Naive B cell (primary cell): ENCODE data around the gene SPACA5. TPM values are rescaled to one million over a fixed set of nuclear protein-coding genes. Genes with fewer than 3 reads are reported as not detected.
"Not testable (repeated sequence)": the region's sequence is repeated elsewhere in the genome, so short reads cannot be mapped to it uniquely, and the experiment has no call there.

ENCODE experiments used
- ATAC-seq, 2 donors: fragments of 150-1000 bp; cut with Tn5 transposase; 2 replicates each; pipeline ENCODE4 v1.10.0; 2021; ENCODE audit warnings: low read depth in 2 of 2, mild to moderate bottlenecking in 2 of 2, moderate library complexity in 2 of 2
- DNase-seq: peaks from one replicate; pipeline ENCODE4 v3.0.0; 2022
- H3K27ac Mint-ChIP-seq, 6 donors: one replicate each; pipeline ENCODE4 v1.8.0; 2020 to 2022; ENCODE audit warnings: mild to moderate bottlenecking in 6 of 6, mixed read lengths in 6 of 6, moderate library complexity in 5 of 6, inconsistent platforms in 2 of 6
- H3K27me3 Mint-ChIP-seq, 3 donors: one replicate each; pipeline ENCODE4 v1.8.0; 2021 to 2022; ENCODE audit warnings: mixed read lengths in 3 of 3, mild to moderate bottlenecking in 1 of 3
- H3K36me3 Mint-ChIP-seq, 2 donors: one replicate each; pipeline ENCODE4 v1.8.0; 2020 to 2022; ENCODE audit warnings: mixed read lengths in 2 of 2, inconsistent platforms in 1 of 2, mild to moderate bottlenecking in 1 of 2
- H3K4me1 Mint-ChIP-seq, 3 donors: one replicate each; pipeline ENCODE4 v1.8.0; 2020 to 2022; ENCODE audit warnings: mixed read lengths in 3 of 3, inconsistent platforms in 1 of 3, mild to moderate bottlenecking in 1 of 3, moderate library complexity in 1 of 3
- H3K4me3 Mint-ChIP-seq, 8 donors: one replicate each; pipeline ENCODE4 v1.8.0; 2020 to 2022; ENCODE audit warnings: mild to moderate bottlenecking in 8 of 8, mixed read lengths in 8 of 8, moderate library complexity in 8 of 8, inconsistent platforms in 2 of 8
- H3K9me3 Mint-ChIP-seq, 7 donors: one replicate each; pipeline ENCODE4 v1.8.0; 2020 to 2022; ENCODE audit warnings: mixed read lengths in 7 of 7, mild to moderate bottlenecking in 5 of 7, inconsistent platforms in 2 of 7, moderate library complexity in 1 of 7
- polyA plus RNA-seq, 6 donors: library from polyadenylated mRNA; unstranded; fragments of 300-500 nt; fragmentation: Illumina TruSeq; gene quantifications; one replicate each; pipeline ENCODE4 v1.2.3, GENCODE V29; 2021; ENCODE audit warnings: low read depth in 6 of 6

SPACA5 gene
- polyA plus RNA-seq, 6 donors from 2014 or later = 0.87 TPM; not detected in 5

DNA sequence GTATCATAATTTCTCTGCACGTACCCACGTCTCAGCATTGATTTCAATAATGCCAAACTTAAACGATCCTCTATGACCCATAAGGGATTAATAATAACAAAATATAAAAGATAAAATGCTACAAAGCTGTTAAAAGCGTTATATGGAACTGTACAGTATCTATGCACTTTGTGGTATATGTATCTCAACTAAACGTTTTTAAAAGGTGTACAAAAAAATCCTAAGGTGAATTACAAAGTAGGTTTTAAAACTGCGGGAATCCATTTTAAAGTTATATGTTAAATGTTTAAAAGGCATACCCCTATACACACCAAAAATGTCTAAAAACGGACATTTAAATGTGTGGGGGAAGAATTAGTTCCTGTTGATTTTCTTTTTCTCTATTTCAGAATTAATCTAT is 3.9 kb upstream of the SPACA5 start:
- ATAC-seq = no peak

DNA sequence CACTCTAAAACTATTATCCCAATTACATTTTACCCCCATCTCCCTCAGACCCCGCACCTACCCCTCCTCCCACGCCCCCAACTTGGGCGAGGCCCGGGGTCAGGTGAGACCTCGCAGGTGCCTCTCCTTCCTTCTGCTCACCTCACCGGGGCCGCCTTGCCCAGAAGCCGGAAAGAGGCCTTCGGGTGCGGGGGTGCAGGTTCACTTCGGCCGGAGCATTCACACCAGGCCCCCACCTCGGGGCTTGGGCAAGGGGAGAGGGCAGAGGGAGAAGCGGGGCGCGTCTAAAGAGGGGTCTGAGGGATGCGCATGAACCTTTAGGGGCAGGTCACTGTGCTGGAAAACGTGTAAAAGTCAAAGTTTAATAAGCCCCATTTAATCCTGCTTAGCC is 3.4 kb upstream of the SPACA5 start:
- DNase-seq (peak; percentile 17), ATAC-seq (peak; percentile 21 to 29)
- Mint-ChIP-seq H3K4me1 (peaks cover 12 to 25% (median 13%) of the 10 kb centered on the region in 3 donors), H3K36me3 (no peaks in the 10 kb centered on the region), H3K27ac (peak overlapping the region; percentile 97 to 100 (median 98)), H3K27me3 (no peaks in the 10 kb centered on the region), H3K4me3 (peak overlapping the region; percentile 88 to 98 (median 94)), H3K9me3 (peaks cover 0 to 3% (median 0%) of the 10 kb centered on the region in 7 donors)

More for the DNA sequence above, 3.9 kb upstream of the SPACA5 start:
- peak overlapping the region in 2 of 6 donors; percentile 97 to 98 for H3K27ac Mint-ChIP-seq
- no peaks in the 10 kb centered on the region for H3K27me3 Mint-ChIP-seq
- H3K4me1 Mint-ChIP-seq = peaks cover 12 to 25% (median 13%) of the 10 kb centered on the region in 3 donors
- peaks cover 0 to 3% (median 0%) of the 10 kb centered on the region in 7 donors for H3K9me3 Mint-ChIP-seq
- no peaks in the 10 kb centered on the region for H3K36me3 Mint-ChIP-seq
- DNase-seq = no peak
- peak overlapping the region in 6 of 8 donors; percentile 2 to 97 (median 89) for H3K4me3 Mint-ChIP-seq

DNA sequence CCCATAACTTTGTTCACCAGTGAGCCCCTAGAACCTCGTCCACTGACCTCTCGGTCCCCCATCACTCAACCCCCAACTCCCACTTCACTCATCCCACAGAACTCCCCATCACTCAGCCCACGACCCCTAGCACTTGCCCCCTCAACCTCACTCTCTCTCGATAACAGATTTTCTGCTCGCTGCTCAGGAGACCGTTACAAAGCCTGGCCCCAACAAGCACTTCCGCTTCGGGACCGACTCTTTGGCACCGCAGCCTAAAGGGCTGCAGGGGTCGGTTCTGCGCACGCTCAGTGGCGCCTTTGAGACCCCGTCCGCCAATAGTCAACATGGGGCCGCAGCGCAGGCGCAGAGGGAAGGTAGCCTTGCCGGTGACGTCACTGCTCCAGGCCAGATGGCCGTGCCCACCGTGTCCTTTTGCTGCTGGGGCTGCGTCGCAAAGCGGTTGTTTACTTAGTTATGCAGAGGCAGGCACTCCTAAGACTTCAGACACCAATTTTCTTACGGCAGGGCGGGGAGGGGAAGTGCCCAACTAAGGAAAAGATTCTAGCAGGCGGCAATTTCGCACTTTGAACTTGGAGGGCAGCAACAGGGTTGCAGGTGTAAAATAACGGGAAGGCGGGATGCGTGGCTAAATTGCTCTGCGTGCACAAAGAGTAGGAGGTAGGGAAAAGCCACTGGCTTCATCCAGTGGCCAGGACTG is 2.9 kb upstream of the SPACA5 start, which contains the start of gene ZNF182:
ZNF182 (minus strand) TSS at position 232 of the 700 bp plus-strand sequence. CDS start 1,380 bp downstream, outside the sequence.
- Mint-ChIP-seq H3K36me3 (no peaks in the 10 kb centered on the region), H3K9me3 (peaks cover 0 to 3% (median 0%) of the 10 kb centered on the region in 7 donors), H3K27me3 (no peaks in the 10 kb centered on the region), H3K27ac (peak within 1 kb of the TSS; percentile 97 to 100 (median 98)), H3K4me1 (peaks cover 12 to 25% (median 13%) of the 10 kb centered on the region in 3 donors), H3K4me3 (peak within 1 kb of the TSS; percentile 88 to 98 (median 94))
- peak; percentile 93 to 95 for ATAC-seq
- peak; percentile 89 for DNase-seq

DNA sequence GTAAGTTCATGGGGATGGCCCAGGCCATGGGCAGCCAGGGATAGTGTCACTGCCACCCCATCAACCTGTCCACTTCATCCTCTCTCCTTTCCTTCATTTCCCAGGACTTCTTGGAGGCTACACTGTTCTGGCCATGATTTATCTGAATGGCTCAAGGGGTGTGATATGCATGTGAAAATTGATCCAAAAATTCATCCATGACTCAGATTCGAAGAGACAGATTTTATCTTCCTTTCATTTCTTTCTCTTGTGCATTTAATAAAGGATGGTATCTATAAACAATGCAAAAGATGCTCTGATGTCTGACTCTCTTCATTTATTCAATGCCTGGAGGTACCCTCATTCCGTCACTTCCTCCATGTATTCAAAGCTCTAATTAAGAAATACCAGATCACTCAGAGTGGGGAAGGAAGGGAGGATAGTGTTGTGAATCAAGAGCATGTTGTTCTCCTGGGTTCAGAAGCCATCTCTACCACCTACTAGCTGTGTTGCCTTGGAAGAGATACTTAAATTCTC is 2.7 kb downstream of the SPACA5 start:
- H3K27ac Mint-ChIP-seq, H3K4me3 Mint-ChIP-seq, ATAC-seq, H3K4me1 Mint-ChIP-seq, DNase-seq, H3K9me3 Mint-ChIP-seq, H3K36me3 Mint-ChIP-seq, H3K27me3 Mint-ChIP-seq: not testable (repeated sequence)

DNA sequence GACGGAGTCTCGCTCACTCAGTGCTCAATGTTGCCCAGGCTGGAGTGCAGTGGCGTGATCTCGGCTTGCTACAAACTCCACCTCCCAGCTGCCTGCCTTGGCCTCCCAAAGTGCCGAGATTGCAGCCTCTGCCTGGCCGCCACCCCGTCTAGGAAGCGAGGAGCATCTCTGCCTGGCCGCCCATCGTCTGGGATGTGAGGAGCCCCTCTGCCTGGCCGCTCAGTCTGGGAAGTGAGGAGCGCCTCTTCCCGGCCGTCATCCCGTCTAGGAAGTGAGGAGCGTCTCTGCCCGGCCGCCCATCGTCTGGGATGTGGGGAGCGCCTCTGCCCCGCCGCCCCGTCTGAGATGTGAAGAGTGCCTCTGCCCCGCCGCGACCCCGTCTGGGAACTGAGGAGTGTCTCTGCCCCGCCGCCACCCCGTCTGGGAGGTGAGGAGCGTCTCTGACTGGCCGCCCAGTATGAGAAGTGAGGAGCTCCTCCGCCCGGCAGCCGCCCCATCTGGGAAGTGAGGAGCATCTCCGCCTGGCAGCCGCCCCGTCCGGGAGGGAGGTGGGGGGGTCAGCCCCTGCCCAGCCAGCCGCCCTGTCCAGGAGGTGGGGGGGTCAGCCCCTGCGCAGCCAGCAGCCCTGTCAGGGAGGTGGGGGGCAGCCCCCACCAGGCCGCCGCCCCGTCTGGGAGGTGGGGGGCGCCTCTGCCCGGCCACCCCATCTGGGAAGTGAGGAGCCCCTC is 10.0 kb downstream of the SPACA5 start:
- not testable (repeated sequence) for DNase-seq, H3K27me3 Mint-ChIP-seq, ATAC-seq, H3K36me3 Mint-ChIP-seq, H3K9me3 Mint-ChIP-seq, H3K27ac Mint-ChIP-seq, H3K4me3 Mint-ChIP-seq, H3K4me1 Mint-ChIP-seq

GRCh38 chrX:48019892-48020291 is 13.1 kb downstream of the SPACA5 start:
- not testable (repeated sequence) for DNase-seq, ATAC-seq, H3K9me3 Mint-ChIP-seq, H3K27ac Mint-ChIP-seq, H3K36me3 Mint-ChIP-seq, H3K4me1 Mint-ChIP-seq, H3K27me3 Mint-ChIP-seq
- peak overlapping the region in 1 of 8 donors; percentile 98 for H3K4me3 Mint-ChIP-seq

GRCh38 chrX:48020472-48020871 is 13.7 kb downstream of the SPACA5 start:
- H3K27ac Mint-ChIP-seq = peak overlapping the region in 4 of 6 donors; percentile 69 to 99 (median 90)
- DNase-seq, H3K27me3 Mint-ChIP-seq, H3K36me3 Mint-ChIP-seq, H3K9me3 Mint-ChIP-seq: not testable (repeated sequence)
- peak overlapping the region; percentile 88 to 98 (median 96) for H3K4me3 Mint-ChIP-seq
- peak in 1 of 2 donors; percentile 9 for ATAC-seq
- H3K4me1 Mint-ChIP-seq = peaks cover 2 to 12% (median 11%) of the 10 kb centered on the region in 3 donors

DNA sequence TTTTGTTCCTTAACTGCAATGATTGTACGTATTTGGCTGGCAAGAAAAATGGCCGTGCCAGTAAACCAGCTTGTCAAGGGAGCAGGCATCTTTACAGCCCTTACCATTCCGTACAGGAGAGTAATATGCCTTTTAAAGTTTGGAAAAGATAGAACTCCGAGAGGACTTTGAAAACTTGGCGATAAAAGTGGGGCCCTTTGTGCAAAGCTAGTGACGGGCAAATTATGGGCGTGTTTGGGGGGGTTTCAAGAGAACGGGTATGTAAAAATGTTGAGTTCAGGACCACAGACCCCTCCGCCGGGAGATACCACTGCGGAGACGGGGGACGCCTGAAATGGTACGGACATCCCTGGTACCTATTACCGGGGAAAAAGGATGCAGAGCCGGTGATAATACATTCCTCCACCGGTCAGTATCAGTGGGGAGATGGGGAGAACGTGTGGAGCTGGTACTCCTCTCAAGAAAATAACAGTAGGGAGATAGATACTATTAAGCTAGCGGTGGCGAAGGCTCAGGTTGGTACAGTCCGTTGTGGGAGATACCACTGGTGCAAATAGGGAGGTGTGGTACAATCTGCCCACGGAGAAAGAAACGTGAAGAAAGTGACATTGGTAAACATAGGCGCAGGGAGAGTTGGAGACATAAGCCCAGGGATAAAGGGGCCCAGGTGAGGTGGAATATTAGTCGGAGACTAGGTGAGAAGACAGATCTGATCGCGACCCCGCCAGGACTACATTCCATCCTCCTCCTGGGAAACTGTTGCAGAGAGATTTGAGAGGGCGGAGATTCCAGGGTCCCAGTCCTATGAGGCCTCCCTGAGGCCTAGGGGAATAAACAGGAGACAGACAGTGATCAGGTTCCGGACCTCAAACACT is 14.5 kb downstream of the SPACA5 start:
- peaks cover 0 to 4% (median 0%) of the 10 kb centered on the region in 7 donors for H3K9me3 Mint-ChIP-seq
- peak overlapping the region; percentile 88 to 98 (median 96) for H3K4me3 Mint-ChIP-seq
- peaks cover 0 to 9% of the 10 kb centered on the region in 2 donors for H3K36me3 Mint-ChIP-seq
- peaks cover 6 to 15% (median 15%) of the 10 kb centered on the region in 3 donors for H3K4me1 Mint-ChIP-seq
- DNase-seq (peak; percentile 83), ATAC-seq (peak; percentile 79)
- peak overlapping the region; percentile 95 to 98 (median 96) for H3K27ac Mint-ChIP-seq
- H3K27me3 Mint-ChIP-seq = no peaks in the 10 kb centered on the region

DNA sequence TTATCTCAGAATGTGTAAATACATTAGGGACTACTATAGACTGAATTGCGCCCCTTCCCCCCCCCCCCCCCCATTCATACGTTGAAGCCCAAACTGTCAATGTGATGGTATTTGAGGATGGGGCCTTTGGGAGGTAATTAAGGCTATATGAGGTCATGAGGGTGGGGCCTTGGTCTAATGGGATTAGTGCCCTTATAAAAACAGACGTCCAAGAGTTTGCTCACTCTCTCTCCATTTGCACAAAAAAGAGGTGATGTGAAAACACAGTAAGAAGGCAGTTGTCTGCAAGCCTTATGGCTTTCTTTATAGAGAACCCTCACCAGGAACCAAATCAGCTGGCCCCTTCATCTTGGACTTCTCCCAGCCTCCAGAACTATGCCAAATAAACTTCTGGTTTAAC is 15.3 kb downstream of the SPACA5 start:
- Mint-ChIP-seq H3K27me3 (no peaks in the 10 kb centered on the region), H3K4me3 (peak overlapping the region in 5 of 8 donors; percentile 80 to 98 (median 95)), H3K9me3 (peaks cover 0 to 4% (median 0%) of the 10 kb centered on the region in 7 donors), H3K36me3 (peaks cover 0 to 9% of the 10 kb centered on the region in 2 donors), H3K4me1 (peaks cover 6 to 19% (median 15%) of the 10 kb centered on the region in 3 donors), H3K27ac (no peak overlapping the region)
- DNase-seq = no peak
- ATAC-seq = no peak

- DNase-seq = no peak
- ATAC-seq = no peak
- H3K9me3 Mint-ChIP-seq = peaks cover 0 to 4% (median 0%) of the 10 kb centered on the region in 7 donors
- peaks cover 6 to 19% (median 15%) of the 10 kb centered on the region in 3 donors for H3K4me1 Mint-ChIP-seq
- peak overlapping the region in 6 of 8 donors; percentile 1 to 98 (median 54) for H3K4me3 Mint-ChIP-seq
- no peaks in the 10 kb centered on the region for H3K27me3 Mint-ChIP-seq
- H3K36me3 Mint-ChIP-seq = peaks cover 0 to 9% of the 10 kb centered on the region in 2 donors
- peak overlapping the region in 1 of 6 donors; percentile 7 for H3K27ac Mint-ChIP-seq
Observed at GRCh38 chrX:48022738-48023137, 15.9 kb downstream of the SPACA5 start.

DNA sequence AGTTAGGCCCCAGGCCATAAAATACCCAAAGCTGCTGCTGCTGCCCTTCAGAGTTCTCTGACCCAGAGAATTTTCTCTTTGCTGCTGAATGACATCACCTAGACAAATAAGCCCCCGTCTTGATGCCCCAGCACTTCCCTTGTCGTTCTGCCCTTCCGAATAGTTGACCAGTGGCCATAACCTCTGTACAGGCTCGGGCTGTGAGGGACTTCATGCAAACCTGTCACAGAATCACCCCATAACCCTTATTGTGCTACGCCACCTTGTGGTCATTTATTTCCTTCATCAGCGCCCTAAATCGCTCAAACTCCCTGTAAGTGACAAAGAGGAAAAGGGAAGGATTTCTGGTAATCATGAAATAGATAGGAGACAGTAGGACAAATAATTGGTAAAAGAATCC is 18.8 kb downstream of the SPACA5 start:
- peak; percentile 37 for DNase-seq
- H3K27me3 Mint-ChIP-seq = no peaks in the 10 kb centered on the region
- no peak for ATAC-seq
- H3K4me1 Mint-ChIP-seq = peaks cover 6 to 19% (median 13%) of the 10 kb centered on the region in 3 donors
- peaks cover 0 to 9% of the 10 kb centered on the region in 2 donors for H3K36me3 Mint-ChIP-seq
- peaks cover 0 to 4% (median 0%) of the 10 kb centered on the region in 7 donors for H3K9me3 Mint-ChIP-seq
- H3K4me3 Mint-ChIP-seq = peak overlapping the region in 1 of 8 donors; percentile 72
- H3K27ac Mint-ChIP-seq = no peak overlapping the region

DNA sequence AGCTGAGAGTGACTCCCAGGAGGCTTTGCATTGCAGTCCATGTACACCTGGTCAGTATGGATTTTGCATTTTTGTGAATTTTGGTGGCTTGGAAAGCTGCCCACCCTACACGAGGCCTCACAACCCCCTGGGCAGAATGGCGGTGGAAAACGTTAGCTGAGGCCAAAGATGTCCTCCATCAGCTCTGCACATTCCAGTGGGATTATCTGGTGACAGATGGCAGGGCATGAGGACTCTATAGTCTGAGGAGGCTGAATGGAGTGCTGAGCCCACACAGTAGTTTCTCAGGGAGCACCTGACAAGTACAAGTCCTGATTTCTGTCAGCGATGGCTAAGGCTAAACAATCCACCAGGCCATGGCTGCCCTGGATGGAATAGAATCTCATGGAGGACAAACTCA is 20.8 kb downstream of the SPACA5 start:
- H3K27me3 Mint-ChIP-seq, H3K9me3 Mint-ChIP-seq, H3K36me3 Mint-ChIP-seq, DNase-seq, H3K4me3 Mint-ChIP-seq, H3K27ac Mint-ChIP-seq, ATAC-seq: not testable (repeated sequence)
- peaks cover 5 to 11% (median 6%) of the 10 kb centered on the region in 3 donors for H3K4me1 Mint-ChIP-seq
